ENCODE data around the gene STAC3.

The STAC3 gene

GRCh38 chr12:57254506-57255280 lies 3.7 kb upstream of the STAC3 start:
- DNase-seq: no peak

- no peak for DNase-seq
These were observed 446 bp downstream of the STAC3 start for GRCh38 chr12:57250541-57250940.

- no peak for DNase-seq
These were observed 1.8 kb downstream of the STAC3 start for GRCh38 chr12:57248934-57249742.

- no peak for DNase-seq
These were observed 3.9 kb downstream of the STAC3 start for GRCh38 chr12:57247041-57247440.

- no peak for DNase-seq
These were observed 6.7 kb downstream of the STAC3 start for GRCh38 chr12:57244312-57244696.

- DNase-seq: peak; percentile 71 to 83
These were observed 7.3 kb downstream of the STAC3 start for GRCh38 chr12:57243521-57244311.

GRCh38 chr12:57242691-57243454 lies 8.1 kb downstream of the STAC3 start:
- peak; percentile 47 to 71 for DNase-seq

GRCh38 chr12:57242329-57242690 lies 8.7 kb downstream of the STAC3 start:
- no peak for DNase-seq

- DNase-seq: no peak
These were observed 9.3 kb downstream of the STAC3 start for GRCh38 chr12:57241402-57242310.

- DNase-seq: no peak
These were observed 10.0 kb downstream of the STAC3 start for GRCh38 chr12:57240926-57241401.

- peak; percentile 72 to 89 for DNase-seq
These were observed 10.7 kb downstream of the STAC3 start for GRCh38 chr12:57240066-57240921.

- no peak for DNase-seq
These were observed 11.4 kb downstream of the STAC3 start for GRCh38 chr12:57239587-57240065.

- peak; percentile 76 to 88 for DNase-seq
These were observed 12.0 kb downstream of the STAC3 start for GRCh38 chr12:57238854-57239554.

GRCh38 chr12:57237932-57238853 lies 12.8 kb downstream of the STAC3 start:
- no peak for DNase-seq

GRCh38 chr12:57237596-57237931 lies 13.4 kb downstream of the STAC3 start:
- DNase-seq: no peak

- DNase-seq: no peak
These were observed 13.9 kb downstream of the STAC3 start for GRCh38 chr12:57236925-57237595.

- no peak for DNase-seq
These were observed 14.6 kb downstream of the STAC3 start for GRCh38 chr12:57236201-57236924.
